Measurements from ENCODE around the gene CIP2A.

DNA sequence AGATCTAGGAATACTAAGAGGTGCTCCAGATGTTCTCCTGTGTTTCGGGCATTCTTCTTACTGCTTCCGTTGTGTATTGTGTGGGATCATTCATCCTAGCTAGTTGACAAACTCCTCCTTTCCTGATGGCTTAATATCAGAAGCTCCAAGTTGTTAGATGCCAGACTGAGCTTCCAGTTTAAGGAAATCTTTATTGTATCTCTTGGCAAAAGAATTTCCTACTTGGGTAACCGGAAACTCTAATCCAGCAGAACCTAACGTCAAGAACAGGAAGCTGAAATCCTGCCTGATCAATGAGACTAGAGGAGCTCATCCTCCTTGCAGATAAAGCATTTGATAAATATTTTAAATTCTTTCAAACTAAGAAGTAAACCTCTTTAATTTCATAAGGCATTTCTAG is 51.2 kb downstream of the CIP2A start:
- TF ChIP-seq, protein P1, sequence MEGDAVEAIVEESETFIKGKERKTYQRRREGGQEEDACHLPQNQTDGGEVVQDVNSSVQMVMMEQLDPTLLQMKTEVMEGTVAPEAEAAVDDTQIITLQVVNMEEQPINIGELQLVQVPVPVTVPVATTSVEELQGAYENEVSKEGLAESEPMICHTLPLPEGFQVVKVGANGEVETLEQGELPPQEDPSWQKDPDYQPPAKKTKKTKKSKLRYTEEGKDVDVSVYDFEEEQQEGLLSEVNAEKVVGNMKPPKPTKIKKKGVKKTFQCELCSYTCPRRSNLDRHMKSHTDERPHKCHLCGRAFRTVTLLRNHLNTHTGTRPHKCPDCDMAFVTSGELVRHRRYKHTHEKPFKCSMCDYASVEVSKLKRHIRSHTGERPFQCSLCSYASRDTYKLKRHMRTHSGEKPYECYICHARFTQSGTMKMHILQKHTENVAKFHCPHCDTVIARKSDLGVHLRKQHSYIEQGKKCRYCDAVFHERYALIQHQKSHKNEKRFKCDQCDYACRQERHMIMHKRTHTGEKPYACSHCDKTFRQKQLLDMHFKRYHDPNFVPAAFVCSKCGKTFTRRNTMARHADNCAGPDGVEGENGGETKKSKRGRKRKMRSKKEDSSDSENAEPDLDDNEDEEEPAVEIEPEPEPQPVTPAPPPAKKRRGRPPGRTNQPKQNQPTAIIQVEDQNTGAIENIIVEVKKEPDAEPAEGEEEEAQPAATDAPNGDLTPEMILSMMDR (IDR thresholded peaks at IDR 0.05) = no peak
- no peak for TF ChIP-seq ZFX (IDR thresholded peaks at IDR 0.05; ENCODE audit: borderline replicate concordance)
